ENCODE data around the gene FBXO24. TPM values are rescaled to one million over a fixed set of nuclear protein-coding genes. Genes with fewer than 3 reads are reported as not detected.
"Not testable (repeated sequence)": the region's sequence is repeated elsewhere in the genome, so short reads cannot be mapped to it uniquely, and the experiment has no call there.

The FBXO24 gene, protein sequence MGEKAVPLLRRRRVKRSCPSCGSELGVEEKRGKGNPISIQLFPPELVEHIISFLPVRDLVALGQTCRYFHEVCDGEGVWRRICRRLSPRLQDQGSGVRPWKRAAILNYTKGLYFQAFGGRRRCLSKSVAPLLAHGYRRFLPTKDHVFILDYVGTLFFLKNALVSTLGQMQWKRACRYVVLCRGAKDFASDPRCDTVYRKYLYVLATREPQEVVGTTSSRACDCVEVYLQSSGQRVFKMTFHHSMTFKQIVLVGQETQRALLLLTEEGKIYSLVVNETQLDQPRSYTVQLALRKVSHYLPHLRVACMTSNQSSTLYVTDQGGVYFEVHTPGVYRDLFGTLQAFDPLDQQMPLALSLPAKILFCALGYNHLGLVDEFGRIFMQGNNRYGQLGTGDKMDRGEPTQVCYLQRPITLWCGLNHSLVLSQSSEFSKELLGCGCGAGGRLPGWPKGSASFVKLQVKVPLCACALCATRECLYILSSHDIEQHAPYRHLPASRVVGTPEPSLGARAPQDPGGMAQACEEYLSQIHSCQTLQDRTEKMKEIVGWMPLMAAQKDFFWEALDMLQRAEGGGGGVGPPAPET
- 1 to 10 TPM in 2 of 4 donors, under 1 TPM in 2; 0.15 to 4.3 (median 0.99) TPM for total RNA-seq

DNA sequence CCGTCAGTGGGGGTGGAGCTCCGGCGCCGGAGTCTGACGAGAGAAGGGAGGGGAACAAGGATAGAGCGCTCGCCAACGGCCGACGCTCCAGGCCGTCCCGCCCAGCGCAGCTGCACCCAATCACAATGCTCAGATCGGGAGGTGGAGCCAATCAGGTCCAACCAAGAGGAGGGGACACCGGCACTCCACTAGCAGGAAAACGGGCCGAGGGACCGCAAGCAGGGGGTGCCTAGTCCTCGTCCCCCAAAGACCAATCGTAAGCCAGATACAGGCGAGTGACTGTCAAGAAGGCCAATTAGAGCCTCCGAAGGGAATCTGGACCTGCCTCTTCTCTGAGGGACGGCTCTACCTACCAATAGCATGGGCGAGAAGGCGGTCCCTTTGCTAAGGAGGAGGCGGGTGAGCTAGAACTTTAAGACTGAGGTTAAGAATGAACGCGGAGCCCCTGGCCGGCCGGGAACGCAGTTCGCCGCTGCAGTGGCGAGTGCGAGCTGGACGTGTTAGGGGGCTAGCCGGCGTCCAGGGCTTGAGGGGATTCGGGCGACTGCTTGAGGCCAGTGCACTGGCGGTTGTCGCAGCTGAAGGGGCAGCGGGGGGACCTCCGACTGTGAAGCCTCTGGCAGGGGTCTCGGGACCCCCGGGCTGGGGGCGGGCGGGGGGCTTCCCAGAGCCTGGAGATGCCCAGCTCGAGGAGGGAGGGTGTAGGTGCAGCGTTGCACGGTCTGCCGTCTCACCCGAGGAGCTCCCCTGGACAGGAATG, at the start of gene FBXO24:
TSS of gene FBXO24 (plus strand) at position 63 of the 760 bp plus-strand sequence. CDS start at position 361, 298 bp downstream.
- 0 to 1% methylated on average over 28 to 53 of the region's 53 CpGs for WGBS, 2 donors
- TF ChIP-seq, protein P1, sequence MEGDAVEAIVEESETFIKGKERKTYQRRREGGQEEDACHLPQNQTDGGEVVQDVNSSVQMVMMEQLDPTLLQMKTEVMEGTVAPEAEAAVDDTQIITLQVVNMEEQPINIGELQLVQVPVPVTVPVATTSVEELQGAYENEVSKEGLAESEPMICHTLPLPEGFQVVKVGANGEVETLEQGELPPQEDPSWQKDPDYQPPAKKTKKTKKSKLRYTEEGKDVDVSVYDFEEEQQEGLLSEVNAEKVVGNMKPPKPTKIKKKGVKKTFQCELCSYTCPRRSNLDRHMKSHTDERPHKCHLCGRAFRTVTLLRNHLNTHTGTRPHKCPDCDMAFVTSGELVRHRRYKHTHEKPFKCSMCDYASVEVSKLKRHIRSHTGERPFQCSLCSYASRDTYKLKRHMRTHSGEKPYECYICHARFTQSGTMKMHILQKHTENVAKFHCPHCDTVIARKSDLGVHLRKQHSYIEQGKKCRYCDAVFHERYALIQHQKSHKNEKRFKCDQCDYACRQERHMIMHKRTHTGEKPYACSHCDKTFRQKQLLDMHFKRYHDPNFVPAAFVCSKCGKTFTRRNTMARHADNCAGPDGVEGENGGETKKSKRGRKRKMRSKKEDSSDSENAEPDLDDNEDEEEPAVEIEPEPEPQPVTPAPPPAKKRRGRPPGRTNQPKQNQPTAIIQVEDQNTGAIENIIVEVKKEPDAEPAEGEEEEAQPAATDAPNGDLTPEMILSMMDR (IDR thresholded peaks at IDR 0.05) = no peak
- no peak for TF ChIP-seq POLR2A (IDR thresholded peaks at IDR 0.05)
- H3K4me3 ChIP-seq (ENCODE audit: low read depth, poor library complexity, severe bottlenecking) = peak within 1 kb of the TSS; percentile 75
- DNase-seq (ENCODE audit: low spot score in 2 of 2) = peak; percentile 100
- intact Hi-C loops (cut with DNase I; ENCODE audit: low total_unique reads) = no loop called here

DNA sequence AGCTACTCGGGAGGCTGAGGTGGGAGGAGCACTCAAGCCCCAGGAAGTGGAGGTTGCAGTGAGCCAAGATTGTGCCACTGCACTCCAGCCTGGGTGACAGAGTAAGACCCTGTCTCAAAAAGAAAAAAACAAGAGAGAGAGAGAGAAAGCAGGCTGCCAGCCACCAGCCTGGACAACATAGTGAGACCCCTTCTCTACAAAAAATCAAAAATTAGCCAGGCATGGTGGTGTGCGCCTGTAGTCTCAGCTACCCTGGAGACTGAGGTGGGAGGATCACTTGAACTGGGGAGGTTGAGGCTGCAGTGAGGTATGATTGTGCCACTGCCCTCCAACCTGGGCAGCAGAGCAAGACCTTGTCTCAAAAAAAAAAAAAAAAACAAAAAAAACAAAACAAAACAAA, 49.4 kb upstream of the FBXO24 start:
- DNase-seq (ENCODE audit: low spot score in 2 of 2); H3K4me3 ChIP-seq (ENCODE audit: low read depth, poor library complexity, severe bottlenecking); intact Hi-C loops (cut with DNase I; ENCODE audit: low total_unique reads): not testable (repeated sequence)
- WGBS, 2 donors = 88 to 90% methylated on average over 2 of the region's 2 CpGs

DNA sequence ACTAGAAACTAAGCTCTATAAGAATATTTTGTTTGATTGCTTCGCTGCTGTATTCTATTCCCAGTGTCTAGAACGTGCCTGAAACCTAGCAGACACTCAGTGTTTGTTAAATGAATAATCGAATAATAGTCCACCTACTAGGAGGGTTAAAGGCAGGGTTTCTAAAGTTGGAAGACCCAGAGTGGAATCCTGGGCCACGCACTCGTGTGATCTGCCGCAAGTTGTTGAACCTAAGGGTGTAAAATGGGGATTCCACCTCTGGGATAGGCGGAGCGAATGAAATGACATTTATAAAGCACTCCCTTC, 47.8 kb upstream of the FBXO24 start:
- no peak for DNase-seq (ENCODE audit: low spot score in 2 of 2)
- WGBS, 2 donors = 6 to 9% methylated on average over 8 of the region's 8 CpGs
- TF ChIP-seq, protein P1 (IDR thresholded peaks at IDR 0.05) = no peak
- no peak for TF ChIP-seq POLR2A (IDR thresholded peaks at IDR 0.05)
- no peak overlapping the region for H3K4me3 ChIP-seq (ENCODE audit: low read depth, poor library complexity, severe bottlenecking)
- intact Hi-C loops (cut with DNase I; ENCODE audit: low total_unique reads) = no loop called here

DNA sequence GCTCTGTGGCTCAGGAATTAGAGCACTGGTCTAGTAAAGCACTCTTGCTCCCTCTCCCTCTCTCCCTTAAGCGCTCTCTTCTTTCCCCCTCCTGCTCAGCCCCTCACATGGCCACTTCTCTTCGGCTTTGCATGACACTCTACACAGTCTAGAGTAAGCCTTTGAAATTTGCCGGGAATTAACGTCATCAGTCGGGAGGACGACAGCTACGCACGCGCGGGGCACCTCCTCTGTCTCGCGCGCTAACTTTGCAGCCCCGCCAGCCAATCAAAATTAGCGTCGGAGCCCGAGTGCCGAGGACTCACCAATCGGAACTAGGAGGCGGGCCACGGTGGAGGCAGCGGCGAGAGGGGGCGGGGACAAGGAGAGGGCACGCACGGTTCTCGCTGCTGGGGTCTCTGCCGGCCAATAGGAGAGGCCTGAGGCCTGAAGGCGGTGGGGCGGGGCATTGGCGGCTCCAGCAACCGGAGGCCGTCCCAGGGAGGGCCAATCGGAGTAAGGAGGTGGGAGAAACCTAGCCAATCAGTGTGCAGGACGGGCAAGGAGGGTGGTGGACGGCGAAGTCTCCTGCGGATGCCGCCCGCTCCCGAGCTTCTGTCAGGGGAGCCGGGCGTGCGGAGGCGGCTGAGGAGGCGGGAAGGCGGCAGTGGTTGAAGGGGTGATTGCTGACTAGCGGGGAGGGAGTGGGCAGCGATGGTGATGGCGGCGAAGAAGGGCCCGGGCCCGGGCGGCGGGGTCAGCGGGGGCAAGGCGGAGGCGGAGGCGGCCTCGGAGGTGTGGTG, 47.3 kb upstream of the FBXO24 start, which contains the start of gene AGFG2:
TSS of gene AGFG2 (plus strand) at position 550 of the 782 bp plus-strand sequence. CDS start at position 694, 144 bp downstream.
- TF ChIP-seq, protein P1 (IDR thresholded peaks at IDR 0.05) = no peak
- TF ChIP-seq POLR2A (IDR thresholded peaks at IDR 0.05) = no peak
- intact Hi-C loops (cut with DNase I; ENCODE audit: low total_unique reads) = no loop called here
- peak; percentile 100 for DNase-seq (ENCODE audit: low spot score in 2 of 2)
- WGBS, 2 donors = 0 to 1% methylated on average over 56 to 60 of the region's 60 CpGs
- peak within 1 kb of the TSS; percentile 47 for H3K4me3 ChIP-seq (ENCODE audit: low read depth, poor library complexity, severe bottlenecking)

DNA sequence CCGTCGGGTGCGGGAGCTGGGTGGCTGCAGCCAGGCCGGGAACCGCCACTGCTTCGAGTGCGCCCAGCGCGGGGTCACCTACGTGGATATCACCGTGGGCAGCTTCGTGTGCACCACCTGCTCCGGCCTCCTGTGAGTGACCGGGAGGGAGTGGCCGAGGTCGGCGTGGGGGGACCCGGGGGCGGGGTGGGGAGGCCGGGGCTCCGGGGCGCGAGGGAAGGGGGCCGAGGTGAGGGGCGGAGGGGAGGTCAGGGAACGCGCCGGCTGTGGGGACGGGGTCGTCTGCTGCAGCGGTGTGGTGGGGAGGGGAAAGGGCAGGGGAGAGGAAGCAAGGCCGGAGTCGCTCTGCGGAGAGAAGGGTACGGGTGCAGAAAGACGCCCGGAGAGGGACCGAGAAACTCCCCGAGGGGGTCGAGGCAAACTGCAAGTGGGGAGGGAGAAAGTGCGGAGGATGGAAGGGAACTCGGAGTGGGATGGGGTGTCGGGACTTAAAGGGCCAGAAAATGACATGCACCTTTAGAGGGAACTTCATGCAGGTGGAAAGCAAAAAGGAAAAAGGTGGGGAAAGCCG, 46.6 kb upstream of the FBXO24 start:
- 2% methylated on average over 33 to 41 of the region's 44 CpGs for WGBS, 2 donors
- intact Hi-C loops (cut with DNase I; ENCODE audit: low total_unique reads) = no loop called here
- peak in 1 of 2 donors; percentile 87 for DNase-seq (ENCODE audit: low spot score in 2 of 2)
- peak overlapping the region; percentile 47 for H3K4me3 ChIP-seq (ENCODE audit: low read depth, poor library complexity, severe bottlenecking)
- TF ChIP-seq, protein P1 (IDR thresholded peaks at IDR 0.05) = no peak
- no peak for TF ChIP-seq POLR2A (IDR thresholded peaks at IDR 0.05)

Measured in lower leg skin (tissue), 4 donors.